OCI-LY7 (cell line): ENCODE measurements around the gene ST6GALNAC2.

Experiments
- CTCF ChIP-seq: fragments of 200-600 bp; sonication (generic); conservative IDR thresholded peaks from 2 replicates; pipeline ENCODE4 v1.5.1; 2014; ENCODE audit warnings: mild to moderate bottlenecking, antibody characterized with exemption, low read length, moderate library complexity, mixed read lengths
- EZH2phosphoT487 ChIP-seq: fragments of 200-600 bp; sonication (generic); IDR thresholded peaks from 2 replicates; pipeline ENCODE4 v1.6.1; 2018; ENCODE audit warnings: low read depth, borderline replicate concordance, mild to moderate bottlenecking, mixed run types, antibody characterized with exemption, low read length, moderate library complexity, mixed read lengths

- TF ChIP-seq CTCF (no peak), EZH2phosphoT487 (no peak)
These were observed 49.4 kb upstream of the ST6GALNAC2 start for GRCh38 chr17:76635039-76635438.
